NK-92 (cell line): ENCODE measurements around the gene FTH1.
"Not testable (repeated sequence)": the region's sequence is repeated elsewhere in the genome, so short reads cannot be mapped to it uniquely, and the experiment has no call there.

Experiments
- DNase-seq: peaks from one replicate; lab custom pipeline; 2025; ENCODE audit not compliant: unreplicated experiment; lab: John Stamatoyannopoulos, UW

Gene FTH1

GRCh38 chr11:61967116-61967923 lies at the start of gene FTH1:
Gene FTH1, minus strand, starts transcription at chr11:61967634. Its CDS starts 209 bp downstream, at chr11:61967425.
- no peak for DNase-seq

GRCh38 chr11:62015615-62016014 lies 48.2 kb upstream of the FTH1 start:
- no peak for DNase-seq

GRCh38 chr11:62013537-62014476 lies 46.4 kb upstream of the FTH1 start:
- DNase-seq, result no peak

GRCh38 chr11:62012832-62013461 lies 45.5 kb upstream of the FTH1 start:
- no peak for DNase-seq

- DNase-seq, result no peak
Observed at GRCh38 chr11:62012451-62012831, 45.0 kb upstream of the FTH1 start.

GRCh38 chr11:62011881-62012280 lies 44.4 kb upstream of the FTH1 start:
- no peak for DNase-seq

- no peak for DNase-seq
Observed at GRCh38 chr11:62010935-62011528, 43.6 kb upstream of the FTH1 start.

GRCh38 chr11:62008193-62008592 lies 40.8 kb upstream of the FTH1 start:
- no peak for DNase-seq

GRCh38 chr11:62004473-62004872 lies 37.0 kb upstream of the FTH1 start:
- no peak for DNase-seq

GRCh38 chr11:62002283-62002682 lies 34.8 kb upstream of the FTH1 start:
- not testable (repeated sequence) for DNase-seq

GRCh38 chr11:62001450-62002191 lies 34.2 kb upstream of the FTH1 start:
- no peak for DNase-seq

- DNase-seq, result no peak
Observed at GRCh38 chr11:62000539-62001446, 33.4 kb upstream of the FTH1 start.

GRCh38 chr11:61999141-61999975 lies 31.9 kb upstream of the FTH1 start:
- no peak for DNase-seq

- DNase-seq, result no peak
Observed at GRCh38 chr11:61996933-61997332, 29.5 kb upstream of the FTH1 start.

- DNase-seq, result no peak
Observed at GRCh38 chr11:61994981-61995380, 27.5 kb upstream of the FTH1 start.

GRCh38 chr11:61985869-61986268 lies 18.4 kb upstream of the FTH1 start:
- no peak for DNase-seq

GRCh38 chr11:61983419-61983818 lies 16.0 kb upstream of the FTH1 start:
- no peak for DNase-seq

GRCh38 chr11:61980783-61981541 lies 13.5 kb upstream of the FTH1 start:
- no peak for DNase-seq
